Duodenal mucosa (tissue), 2 donors: ENCODE data around the gene IRF4.

Experiments
- H3K27ac ChIP-seq: one replicate; pipeline ENCODE4 v1.7.0; 2013; ENCODE audit warnings: low read depth, low read length
- H3K27me3 ChIP-seq, 2 donors: one replicate each; pipeline ENCODE4 v1.7.0; 2013; ENCODE audit warnings: low read length in 2 of 2, control low read depth in 1 of 2; ENCODE audit not compliant: insufficient read depth in 2 of 2, control insufficient read depth in 1 of 2
- H3K36me3 ChIP-seq, 2 donors: one replicate each; pipeline ENCODE4 v1.7.0; 2013; ENCODE audit warnings: low read length in 2 of 2, control low read depth in 1 of 2; ENCODE audit not compliant: insufficient read depth in 2 of 2, control insufficient read depth in 1 of 2
- H3K4me1 ChIP-seq, 2 donors: one replicate each; pipeline ENCODE4 v1.7.0; 2013; ENCODE audit warnings: low read length in 2 of 2, control low read depth in 1 of 2; ENCODE audit not compliant: insufficient read depth in 2 of 2, control insufficient read depth in 1 of 2
- H3K4me3 ChIP-seq, 2 donors: one replicate each; pipeline ENCODE4 v1.7.0; 2013; ENCODE audit warnings: low read length in 2 of 2, low read depth in 1 of 2
- H3K9ac ChIP-seq, 2 donors: one replicate each; pipeline ENCODE4 v1.7.0; 2013; ENCODE audit warnings: low read length in 2 of 2, low read depth in 1 of 2
- H3K9me3 ChIP-seq, 2 donors: one replicate each; pipeline ENCODE4 v1.7.0; 2013; ENCODE audit warnings: low read length in 2 of 2, control low read depth in 1 of 2; ENCODE audit not compliant: control insufficient read depth in 1 of 2

Gene IRF4

DNA sequence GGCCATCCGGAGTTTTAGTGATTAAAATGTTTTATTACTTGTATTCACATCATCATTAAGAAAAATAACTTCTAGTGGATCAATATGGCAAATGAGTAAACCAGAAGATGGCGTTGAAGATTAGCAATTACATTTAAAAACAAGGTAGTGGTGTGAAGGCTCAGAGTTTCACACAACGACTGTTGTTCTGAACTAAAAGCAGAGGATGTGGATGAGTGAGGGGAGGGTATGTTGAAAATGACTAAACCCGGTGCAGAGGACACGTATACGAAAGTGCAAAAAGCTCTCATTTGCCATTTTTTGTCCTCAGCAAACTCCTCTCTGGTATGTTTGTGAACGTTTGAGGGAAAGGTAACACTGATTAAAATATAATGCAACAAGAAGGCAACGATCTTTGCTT is 1.9 kb upstream of the IRF4 start:
- no peak overlapping the region for H3K27ac ChIP-seq

DNA sequence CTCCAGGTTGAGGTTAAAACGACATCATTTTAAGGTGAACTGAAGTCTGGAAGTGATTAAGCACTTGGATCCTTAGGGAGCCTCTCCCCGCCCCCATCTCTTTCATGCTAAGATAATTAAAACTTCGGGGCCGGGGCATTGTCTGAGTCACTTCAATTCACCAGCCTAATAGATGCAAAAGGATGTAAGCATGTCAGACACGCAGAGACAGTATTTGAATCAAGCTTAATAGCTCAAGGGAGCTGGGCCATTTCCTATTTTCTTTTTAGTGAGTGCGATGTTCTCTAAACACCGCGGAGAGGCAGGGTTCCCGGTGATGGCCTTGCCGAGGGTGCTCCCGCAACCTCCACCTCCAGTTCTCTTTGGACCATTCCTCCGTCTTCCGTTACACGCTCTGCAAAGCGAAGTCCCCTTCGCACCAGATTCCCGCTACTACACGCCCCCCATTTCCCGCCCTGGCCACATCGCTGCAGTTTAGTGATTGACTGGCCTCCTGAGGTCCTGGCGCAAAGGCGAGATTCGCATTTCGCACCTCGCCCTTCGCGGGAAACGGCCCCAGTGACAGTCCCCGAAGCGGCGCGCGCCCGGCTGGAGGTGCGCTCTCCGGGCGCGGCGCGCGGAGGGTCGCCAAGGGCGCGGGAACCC is 516 bp upstream of the IRF4 start:
- H3K4me3 ChIP-seq, result peak overlapping the region; percentile 55 to 65
- peaks cover 0 to 8% of the 10 kb centered on the region in 2 donors for H3K4me1 ChIP-seq
- no peak overlapping the region for H3K9ac ChIP-seq
- H3K9me3 ChIP-seq, result no peaks in the 10 kb centered on the region
- H3K36me3 ChIP-seq, result no peaks in the 10 kb centered on the region
- H3K27me3 ChIP-seq, result peaks cover 32 to 59% of the 10 kb centered on the region in 2 donors
- H3K27ac ChIP-seq, result no peak overlapping the region

More for the DNA sequence above, 1.9 kb upstream of the IRF4 start:
- H3K27me3 ChIP-seq, result peaks cover 36 to 60% of the 10 kb centered on the region in 2 donors
- no peak overlapping the region for H3K9ac ChIP-seq
- H3K4me3 ChIP-seq, result no peak overlapping the region
- no peaks in the 10 kb centered on the region for H3K9me3 ChIP-seq
- H3K4me1 ChIP-seq, result peaks cover 0 to 4% of the 10 kb centered on the region in 2 donors
- no peaks in the 10 kb centered on the region for H3K36me3 ChIP-seq

DNA sequence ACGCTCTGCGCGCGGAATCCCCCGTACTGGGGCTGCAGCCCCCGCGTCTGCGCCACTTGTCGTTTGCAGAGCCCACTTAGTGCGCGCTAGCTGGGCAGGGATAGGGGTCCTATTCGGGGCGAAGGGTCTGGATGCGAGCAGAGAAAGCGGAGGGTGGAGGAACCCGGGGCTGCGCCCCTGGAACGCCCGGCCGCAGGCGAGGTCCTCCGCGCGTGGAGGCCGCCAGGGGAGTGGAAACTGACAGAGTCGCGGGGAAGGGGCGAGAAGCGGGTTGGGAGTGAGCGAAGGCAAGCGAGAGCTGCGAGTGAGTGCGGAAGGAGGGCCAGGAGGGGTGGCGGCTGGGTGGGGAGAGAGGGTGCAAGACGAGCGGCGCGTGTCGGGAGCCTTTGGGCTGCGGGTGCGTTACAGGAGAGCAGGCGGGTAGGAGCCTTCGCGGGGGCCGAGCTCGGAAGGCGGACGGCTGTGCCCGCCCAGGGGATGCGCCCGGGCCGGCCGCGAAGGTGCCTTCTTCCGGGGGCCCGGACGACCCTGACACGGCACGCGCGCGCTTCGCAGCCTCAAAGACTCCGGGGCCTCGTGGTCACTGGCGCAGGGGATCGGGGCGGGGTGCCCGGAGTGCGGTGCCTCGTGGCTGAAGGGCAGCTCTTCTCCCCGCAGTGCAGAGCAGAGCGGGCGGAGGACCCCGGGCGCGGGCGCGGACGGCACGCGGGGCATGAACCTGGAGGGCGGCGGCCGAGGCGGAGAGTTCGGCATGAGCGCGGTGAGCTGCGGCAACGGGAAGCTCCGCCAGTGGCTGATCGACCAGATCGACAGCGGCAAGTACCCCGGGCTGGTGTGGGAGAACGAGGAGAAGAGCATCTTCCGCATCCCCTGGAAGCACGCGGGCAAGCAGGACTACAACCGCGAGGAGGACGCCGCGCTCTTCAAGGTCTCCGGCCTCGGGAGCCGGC is 1.2 kb downstream of the IRF4 start:
- Histone ChIP-seq H3K9me3 (no peaks in the 10 kb centered on the region), H3K27me3 (peaks cover 32 to 51% of the 10 kb centered on the region in 2 donors), H3K4me3 (peak overlapping the region; percentile 43 to 68), H3K27ac (no peak overlapping the region), H3K9ac (peak overlapping the region in 1 of 2 donors; percentile 32), H3K4me1 (peaks cover 0 to 8% of the 10 kb centered on the region in 2 donors), H3K36me3 (no peaks in the 10 kb centered on the region)

DNA sequence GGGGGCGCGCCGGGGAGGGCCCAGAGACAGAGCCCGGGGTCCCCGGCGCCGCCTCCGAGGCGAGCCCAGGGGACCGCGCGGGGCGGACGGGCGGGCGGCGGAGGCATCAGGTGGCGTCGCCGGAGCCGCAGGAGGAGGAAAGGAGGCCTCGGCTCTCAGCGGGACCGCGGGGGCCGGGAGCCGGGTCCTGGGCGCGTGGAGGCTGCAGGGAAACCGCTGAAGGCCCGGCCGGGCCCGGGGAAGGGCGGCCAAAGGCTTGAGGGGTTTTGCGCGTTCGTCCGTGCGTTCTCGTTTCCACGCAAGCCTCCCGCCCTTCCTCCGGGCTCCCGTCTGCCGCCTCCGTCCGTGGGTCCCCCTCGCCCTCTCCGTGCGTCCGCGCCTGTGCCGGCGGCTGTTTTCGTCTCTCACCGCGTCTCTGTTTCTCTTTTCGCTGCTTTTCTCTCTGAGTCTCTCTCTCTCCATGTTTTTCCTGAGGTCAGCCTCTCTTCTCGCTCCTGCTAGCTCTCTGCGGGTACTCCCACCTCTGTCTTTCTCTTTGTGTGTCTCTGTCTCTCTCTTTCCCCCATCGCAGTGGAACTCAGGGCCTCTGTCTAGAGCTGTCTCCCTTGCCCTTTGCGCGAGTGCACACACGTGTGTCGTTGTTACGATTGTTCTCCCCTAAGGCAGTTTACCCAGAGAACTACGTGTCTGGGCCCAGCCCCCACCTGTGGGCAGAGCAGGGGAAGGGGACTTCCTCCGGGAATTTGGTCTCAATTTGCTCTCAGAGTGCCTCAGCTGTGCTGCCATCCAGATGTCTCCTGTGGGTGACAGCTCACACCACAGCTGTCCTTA is 2.1 kb downstream of the IRF4 start:
- Histone ChIP-seq H3K27me3 (peaks cover 32 to 47% of the 10 kb centered on the region in 2 donors), H3K4me1 (peaks cover 0 to 8% of the 10 kb centered on the region in 2 donors), H3K9me3 (no peaks in the 10 kb centered on the region), H3K27ac (no peak overlapping the region), H3K36me3 (no peaks in the 10 kb centered on the region), H3K4me3 (peak overlapping the region; percentile 57 to 68), H3K9ac (peak overlapping the region in 1 of 2 donors; percentile 10)

DNA sequence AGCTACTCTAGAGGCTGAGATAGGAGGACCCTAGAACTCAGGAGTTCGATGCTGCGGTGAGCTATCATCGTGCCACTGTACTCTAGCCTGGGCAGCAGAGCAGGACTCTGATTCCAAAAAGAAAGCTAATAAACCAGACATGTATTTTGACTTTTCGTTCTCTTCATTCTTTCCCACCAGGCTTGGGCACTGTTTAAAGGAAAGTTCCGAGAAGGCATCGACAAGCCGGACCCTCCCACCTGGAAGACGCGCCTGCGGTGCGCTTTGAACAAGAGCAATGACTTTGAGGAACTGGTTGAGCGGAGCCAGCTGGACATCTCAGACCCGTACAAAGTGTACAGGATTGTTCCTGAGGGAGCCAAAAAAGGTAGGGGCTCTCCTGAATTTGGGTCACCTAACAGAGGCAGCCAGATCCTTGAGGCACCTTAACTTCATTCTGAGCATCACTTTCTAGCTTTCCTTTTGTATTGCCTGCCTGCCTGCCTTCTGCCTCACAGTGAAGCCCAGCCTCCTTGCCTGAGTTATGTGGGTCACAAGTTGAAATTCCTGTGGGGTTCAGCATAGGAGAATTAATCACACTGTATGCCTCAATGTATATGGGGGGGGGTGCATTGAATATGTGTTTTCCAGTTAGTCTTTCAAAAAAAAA is 3.2 kb downstream of the IRF4 start:
- H3K27ac ChIP-seq, result no peak overlapping the region
- no peaks in the 10 kb centered on the region for H3K9me3 ChIP-seq
- H3K9ac ChIP-seq, result no peak overlapping the region
- peaks cover 0 to 8% of the 10 kb centered on the region in 2 donors for H3K4me1 ChIP-seq
- no peaks in the 10 kb centered on the region for H3K36me3 ChIP-seq
- no peak overlapping the region for H3K4me3 ChIP-seq
- H3K27me3 ChIP-seq, result peaks cover 29 to 42% of the 10 kb centered on the region in 2 donors

DNA sequence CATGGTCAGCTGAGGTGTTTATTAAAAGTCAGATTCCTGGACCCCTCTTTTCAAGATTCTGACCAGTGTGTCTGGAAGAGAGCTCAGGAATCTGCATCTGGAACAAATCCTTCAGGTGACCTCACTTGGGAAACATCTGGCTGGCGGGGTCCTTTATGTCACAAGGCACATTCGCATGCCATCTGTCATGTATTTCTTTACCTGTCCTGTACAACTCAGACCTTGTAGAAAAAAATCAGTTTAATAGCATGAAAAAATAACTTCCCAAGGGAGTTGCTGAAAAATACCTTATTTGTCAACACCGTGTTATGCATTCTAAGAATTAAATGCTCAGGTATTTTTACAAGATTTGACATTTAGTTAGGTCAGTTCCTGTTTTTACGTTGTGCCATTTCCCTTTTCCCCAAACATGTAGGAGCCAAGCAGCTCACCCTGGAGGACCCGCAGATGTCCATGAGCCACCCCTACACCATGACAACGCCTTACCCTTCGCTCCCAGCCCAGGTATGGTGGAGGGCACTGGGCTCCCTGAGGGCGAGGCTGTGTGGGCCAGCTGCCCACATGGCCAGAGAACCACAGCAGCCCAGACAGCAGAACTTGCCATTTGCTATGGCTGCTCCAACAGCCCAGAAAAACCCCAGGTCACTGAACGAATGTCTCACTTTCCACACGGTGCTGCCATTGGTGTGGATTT is 4.0 kb downstream of the IRF4 start:
- H3K4me1 ChIP-seq, result peaks cover 0 to 8% of the 10 kb centered on the region in 2 donors
- H3K27me3 ChIP-seq, result peaks cover 22 to 34% of the 10 kb centered on the region in 2 donors
- H3K9me3 ChIP-seq, result no peaks in the 10 kb centered on the region

DNA sequence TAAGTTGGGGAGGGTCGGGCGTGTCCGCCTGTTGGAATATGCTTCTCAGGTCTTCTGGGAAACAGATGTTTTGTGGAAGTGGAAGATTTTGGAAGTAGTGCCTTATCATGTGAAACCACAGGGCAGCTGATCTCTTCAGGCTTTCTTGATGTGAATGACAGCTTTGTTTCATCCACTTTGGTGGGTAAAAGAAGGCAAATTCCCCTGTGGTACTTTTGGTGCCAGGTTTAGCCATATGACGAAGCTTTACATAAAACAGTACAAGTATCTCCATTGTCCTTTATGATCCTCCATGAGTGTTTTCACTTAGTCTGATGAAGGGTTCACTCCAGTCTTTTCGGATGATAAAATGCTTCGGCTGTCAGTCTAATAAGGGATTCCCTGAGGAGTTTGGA is 4.6 kb downstream of the IRF4 start:
- no peak overlapping the region for H3K9ac ChIP-seq
- no peak overlapping the region for H3K4me3 ChIP-seq
- no peaks in the 10 kb centered on the region for H3K9me3 ChIP-seq
- peaks cover 0 to 8% of the 10 kb centered on the region in 2 donors for H3K4me1 ChIP-seq
- no peak overlapping the region for H3K27ac ChIP-seq
- H3K27me3 ChIP-seq, result peaks cover 16 to 30% of the 10 kb centered on the region in 2 donors
- H3K36me3 ChIP-seq, result no peaks in the 10 kb centered on the region

More for the DNA sequence above, 4.0 kb downstream of the IRF4 start:
- H3K9ac ChIP-seq, result no peak overlapping the region
- no peaks in the 10 kb centered on the region for H3K36me3 ChIP-seq
- no peak overlapping the region for H3K4me3 ChIP-seq
- no peak overlapping the region for H3K27ac ChIP-seq

GRCh38 chr6:397056-397455 is 5.5 kb downstream of the IRF4 start:
- H3K36me3 ChIP-seq, result no peaks in the 10 kb centered on the region
- no peak overlapping the region for H3K4me3 ChIP-seq
- H3K9ac ChIP-seq, result no peak overlapping the region
- peaks cover 0 to 5% of the 10 kb centered on the region in 2 donors for H3K4me1 ChIP-seq
- no peaks in the 10 kb centered on the region for H3K9me3 ChIP-seq
- H3K27ac ChIP-seq, result no peak overlapping the region
- H3K27me3 ChIP-seq, result peaks cover 11 to 25% of the 10 kb centered on the region in 2 donors

GRCh38 chr6:397604-398003 is 6.1 kb downstream of the IRF4 start:
- Histone ChIP-seq H3K27ac (no peak overlapping the region), H3K27me3 (peaks cover 7 to 23% of the 10 kb centered on the region in 2 donors), H3K4me1 (peaks cover 0 to 4% of the 10 kb centered on the region in 2 donors), H3K9me3 (no peaks in the 10 kb centered on the region), H3K4me3 (no peak overlapping the region), H3K9ac (no peak overlapping the region), H3K36me3 (no peaks in the 10 kb centered on the region)
